GM13976 (cell line): Measurements from ENCODE around the gene CEP70.
"Not testable (repeated sequence)": the region's sequence is repeated elsewhere in the genome, so short reads cannot be mapped to it uniquely, and the experiment has no call there.

Experiments used
- DNase-seq: peaks from one replicate; pipeline ENCODE4 v3.0.0; 2012; ENCODE audit warnings: low spot score
- CTCF ChIP-seq: IDR thresholded peaks from 2 replicates; pipeline ENCODE4 v1.5.1; 2012; ENCODE audit warnings: borderline replicate concordance, mild to moderate bottlenecking; ENCODE audit not compliant: insufficient read depth; ENCODE audit errors: extremely low read depth, missing control alignments, control extremely low read depth
- in situ Hi-C: fragments of 300-500 bp; cut with MboI; formaldehyde crosslinking; loops from one replicate; pipeline ENCODE4 v1.12.0; 2022; ENCODE audit warnings: low sequenced_read_pairs, mixed read lengths, inconsistent platforms; ENCODE audit not compliant: unreplicated experiment

Gene CEP70

GRCh38 chr3:138498991-138499390 is 95.1 kb downstream of the CEP70 start:
- in situ Hi-C loops: no loop called here
- TF ChIP-seq CTCF: no peak

DNA sequence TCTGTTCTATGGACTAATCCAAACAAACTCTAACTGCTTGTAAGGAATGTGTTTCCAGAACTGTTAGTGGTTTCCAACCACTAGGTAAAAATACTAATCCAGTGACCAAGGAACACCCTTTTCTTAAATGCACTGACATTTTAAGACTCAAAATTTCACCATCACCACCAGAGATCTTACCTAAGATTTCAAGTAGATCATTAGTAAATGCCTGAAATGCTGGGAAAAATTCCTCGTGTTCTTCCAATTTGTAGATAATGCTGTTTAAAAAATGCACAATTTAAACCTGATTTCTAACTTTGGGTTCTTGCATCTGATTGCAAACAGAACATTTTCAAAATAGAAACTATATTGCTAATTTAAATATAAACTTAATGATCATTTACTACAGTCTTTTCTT is 96.2 kb downstream of the CEP70 start:
- in situ Hi-C loops: no loop called here

More at GRCh38 chr3:138498991-138499390, 95.1 kb downstream of the CEP70 start:
- DNase-seq: no peak

DNA sequence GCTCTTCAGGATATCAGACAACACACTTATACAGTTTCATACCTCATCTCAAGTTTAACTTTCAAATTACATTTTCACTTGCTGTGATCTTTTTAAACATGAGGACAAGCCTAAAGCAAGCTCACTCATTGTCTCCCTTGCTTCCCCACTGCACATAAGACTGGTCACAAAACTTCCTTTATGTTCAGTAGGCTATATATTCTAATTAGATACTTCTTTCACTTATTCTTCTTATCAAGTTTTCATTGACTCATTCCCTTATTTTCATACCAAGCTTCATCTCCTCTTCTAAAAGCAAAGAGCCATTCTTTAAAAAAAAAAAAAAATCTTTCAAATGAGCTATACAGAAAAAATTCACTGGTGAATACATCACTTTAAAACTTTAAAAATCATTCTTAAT is 97.0 kb downstream of the CEP70 start:
- TF ChIP-seq CTCF: no peak
- no peak for DNase-seq
- in situ Hi-C loops: no loop called here

More for the DNA sequence above, 96.2 kb downstream of the CEP70 start:
- TF ChIP-seq CTCF: no peak
- no peak for DNase-seq

DNA sequence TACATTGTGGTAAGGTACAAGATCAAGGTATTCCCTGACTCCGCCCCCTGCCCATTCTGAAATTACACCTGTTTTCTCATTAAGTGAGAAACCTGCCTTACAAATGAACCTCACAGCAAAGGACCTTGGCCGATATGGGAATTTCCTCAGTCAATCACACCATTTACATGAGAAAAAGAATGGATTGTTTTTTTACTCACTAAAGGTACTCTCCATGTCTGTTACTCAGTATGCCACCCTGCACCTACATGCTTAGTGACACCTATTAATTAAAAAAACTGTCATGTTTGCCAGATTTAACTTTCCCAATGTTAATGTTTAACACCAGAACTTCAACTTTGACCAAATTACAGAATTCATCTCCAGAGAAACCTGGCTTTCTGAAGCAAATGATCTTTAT is 97.6 kb downstream of the CEP70 start:
- DNase-seq: no peak
- in situ Hi-C loops: no loop called here
- TF ChIP-seq CTCF: no peak

DNA sequence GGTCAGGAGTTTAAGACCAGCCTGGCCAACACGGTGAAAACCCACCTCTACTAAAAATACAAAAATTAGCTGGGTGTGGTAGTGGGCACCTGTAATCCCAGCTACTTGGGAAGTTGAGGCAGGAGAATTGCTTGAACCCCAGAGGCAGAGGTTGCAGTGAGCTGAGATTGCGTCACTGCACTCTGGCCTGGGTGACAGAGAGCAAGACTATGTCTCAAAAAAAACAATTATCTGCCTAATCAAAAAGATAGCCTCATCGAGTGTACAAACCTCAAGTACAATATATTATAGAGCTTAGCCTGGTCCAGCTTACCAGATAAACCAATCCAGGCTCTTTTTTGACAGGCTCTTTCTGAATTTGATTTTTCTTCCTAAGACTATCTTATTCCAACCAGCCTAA is 98.4 kb downstream of the CEP70 start:
- in situ Hi-C loops, DNase-seq: not testable (repeated sequence)

DNA sequence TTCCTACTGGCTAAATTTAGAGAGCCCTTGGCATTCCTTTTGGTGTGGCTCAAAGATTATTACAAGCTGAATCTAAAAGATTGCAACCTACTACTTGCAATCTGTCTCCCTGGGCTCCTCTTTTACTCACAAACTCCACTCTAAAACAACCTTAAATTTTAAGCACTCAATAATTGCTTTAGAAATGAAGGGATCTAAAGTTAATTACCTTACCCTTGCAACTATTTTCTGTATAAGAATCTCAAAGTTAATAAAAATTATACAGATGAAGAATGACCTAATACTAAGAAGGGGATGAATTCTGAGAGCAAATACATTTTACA is 99.5 kb downstream of the CEP70 start:
- in situ Hi-C loops: no loop called here
- TF ChIP-seq CTCF: no peak
- DNase-seq: no peak

GRCh38 chr3:138493804-138494606 is 100.1 kb downstream of the CEP70 start:
- no peak for TF ChIP-seq CTCF
- no peak for DNase-seq
- in situ Hi-C loops: no loop called here
